AG04450 (cell line): ENCODE measurements around the gene FAM210A. TPM values are rescaled to one million over a fixed set of nuclear protein-coding genes. Genes with fewer than 3 reads are reported as not detected.

ENCODE experiments used
- CTCF ChIA-PET: fragments of 300-600, 350-600 bp; formaldehyde crosslinking; extraction: SDS; loops from one replicate; lab custom pipeline; 2022; ENCODE audit warnings: antibody characterized with exemption, inconsistent platforms; lab: Charles Lee
- POLR2A ChIA-PET: fragments of 350-600 bp; formaldehyde crosslinking; extraction: SDS; loops from one replicate; lab custom pipeline; 2021; ENCODE audit warnings: antibody characterized with exemption, inconsistent platforms; lab: Yijun Ruan, JAX
- DNase-seq: peaks from one replicate; pipeline ENCODE4 v3.0.0-alpha.2; 2011; ENCODE audit warnings: low read depth, low spot score
- H3K27ac ChIP-seq: one replicate; pipeline ENCODE4 v1.5.1; 2012; ENCODE audit warnings: low read depth, low read length, control low read depth
- H3K27me3 ChIP-seq: one replicate; pipeline ENCODE4 v1.6.0; 2012; ENCODE audit warnings: low read length; ENCODE audit not compliant: control insufficient read depth, insufficient read depth
- H3K4me3 ChIP-seq: 2 replicates; pipeline ENCODE4 v1.5.1; 2011; ENCODE audit warnings: mild to moderate bottlenecking, low read depth, low read length, control low read depth
- H3K9me3 ChIP-seq: 2 replicates; pipeline ENCODE4 v1.5.1; 2012; ENCODE audit warnings: low read length; ENCODE audit not compliant: control insufficient read depth, insufficient read depth
- polyA plus RNA-seq: library from polyadenylated mRNA; depleted of rRNA; stranded (reverse); fragments of >200 nt; gene quantifications from 2 replicates; pipeline ENCODE4 v1.2.3, GENCODE V29; 2011
- TF ChIP-seq, protein P1 (sequence below): IDR thresholded peaks from 2 replicates; pipeline ENCODE4 v1.5.1; 2011; ENCODE audit warnings: low read depth, low read length, control low read depth, inconsistent platforms

Gene FAM210A
- polyA plus RNA-seq, 1 experiment, result 12.9 TPM

DNA sequence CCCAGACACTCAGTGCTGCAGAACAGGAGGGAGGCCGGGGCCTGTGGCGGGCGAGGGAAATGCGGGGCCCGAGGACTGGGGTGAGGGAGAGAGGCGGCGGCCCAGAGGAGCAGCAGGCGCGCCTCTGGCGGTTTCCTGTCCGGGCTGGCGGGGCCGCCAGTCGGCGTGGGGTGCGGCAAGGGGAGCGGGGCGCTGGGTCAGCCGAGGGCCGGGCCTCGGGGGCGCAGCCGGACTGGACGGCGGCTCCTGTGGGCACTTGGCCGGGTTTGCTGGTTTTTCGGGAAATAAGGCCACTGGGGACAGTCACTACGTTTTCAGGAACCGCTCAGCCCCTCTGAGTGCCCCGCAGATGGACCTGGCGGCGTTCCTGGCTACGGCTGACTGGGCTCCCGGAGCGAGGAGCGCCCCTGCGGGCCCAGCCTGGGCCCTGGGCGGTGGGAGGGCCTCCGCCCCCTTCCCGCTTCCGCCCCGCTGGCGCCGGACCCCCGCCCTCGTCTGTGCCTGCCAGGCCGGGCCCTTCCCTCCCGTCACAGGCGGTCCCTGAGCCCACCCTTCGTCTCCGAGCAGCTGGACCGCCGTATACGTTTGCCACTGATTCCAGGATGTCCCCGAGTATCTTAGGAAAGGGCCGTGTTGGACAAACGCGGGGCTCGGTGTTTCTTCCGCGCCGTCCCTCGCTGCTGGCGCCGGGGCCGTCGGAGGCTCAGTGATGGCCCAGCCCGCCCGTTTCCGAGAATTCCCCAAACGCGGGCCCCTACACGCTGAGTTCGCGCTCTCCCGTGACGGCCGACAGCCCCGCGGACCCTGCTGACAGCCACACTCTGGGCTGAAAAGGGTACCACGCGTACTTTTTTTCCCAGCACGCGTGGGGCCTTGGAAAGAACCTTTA, 84.6 kb downstream of the FAM210A start:
- TF ChIP-seq, protein P1, sequence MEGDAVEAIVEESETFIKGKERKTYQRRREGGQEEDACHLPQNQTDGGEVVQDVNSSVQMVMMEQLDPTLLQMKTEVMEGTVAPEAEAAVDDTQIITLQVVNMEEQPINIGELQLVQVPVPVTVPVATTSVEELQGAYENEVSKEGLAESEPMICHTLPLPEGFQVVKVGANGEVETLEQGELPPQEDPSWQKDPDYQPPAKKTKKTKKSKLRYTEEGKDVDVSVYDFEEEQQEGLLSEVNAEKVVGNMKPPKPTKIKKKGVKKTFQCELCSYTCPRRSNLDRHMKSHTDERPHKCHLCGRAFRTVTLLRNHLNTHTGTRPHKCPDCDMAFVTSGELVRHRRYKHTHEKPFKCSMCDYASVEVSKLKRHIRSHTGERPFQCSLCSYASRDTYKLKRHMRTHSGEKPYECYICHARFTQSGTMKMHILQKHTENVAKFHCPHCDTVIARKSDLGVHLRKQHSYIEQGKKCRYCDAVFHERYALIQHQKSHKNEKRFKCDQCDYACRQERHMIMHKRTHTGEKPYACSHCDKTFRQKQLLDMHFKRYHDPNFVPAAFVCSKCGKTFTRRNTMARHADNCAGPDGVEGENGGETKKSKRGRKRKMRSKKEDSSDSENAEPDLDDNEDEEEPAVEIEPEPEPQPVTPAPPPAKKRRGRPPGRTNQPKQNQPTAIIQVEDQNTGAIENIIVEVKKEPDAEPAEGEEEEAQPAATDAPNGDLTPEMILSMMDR, result no peak
- Histone ChIP-seq H3K4me3 (0 out of 2 replicates have a peak overlapping the region, but pooled peaks have one; percentile 13), H3K27ac (no peak overlapping the region), H3K27me3 (peaks cover 21% of the 10 kb centered on the region), H3K9me3 (peaks cover 6% of the 10 kb centered on the region; the same call in 1 of the 2 replicates)
- ChIA-PET POLR2A (no interaction called here), CTCF (no interaction called here)
- DNase-seq, result no peak

DNA sequence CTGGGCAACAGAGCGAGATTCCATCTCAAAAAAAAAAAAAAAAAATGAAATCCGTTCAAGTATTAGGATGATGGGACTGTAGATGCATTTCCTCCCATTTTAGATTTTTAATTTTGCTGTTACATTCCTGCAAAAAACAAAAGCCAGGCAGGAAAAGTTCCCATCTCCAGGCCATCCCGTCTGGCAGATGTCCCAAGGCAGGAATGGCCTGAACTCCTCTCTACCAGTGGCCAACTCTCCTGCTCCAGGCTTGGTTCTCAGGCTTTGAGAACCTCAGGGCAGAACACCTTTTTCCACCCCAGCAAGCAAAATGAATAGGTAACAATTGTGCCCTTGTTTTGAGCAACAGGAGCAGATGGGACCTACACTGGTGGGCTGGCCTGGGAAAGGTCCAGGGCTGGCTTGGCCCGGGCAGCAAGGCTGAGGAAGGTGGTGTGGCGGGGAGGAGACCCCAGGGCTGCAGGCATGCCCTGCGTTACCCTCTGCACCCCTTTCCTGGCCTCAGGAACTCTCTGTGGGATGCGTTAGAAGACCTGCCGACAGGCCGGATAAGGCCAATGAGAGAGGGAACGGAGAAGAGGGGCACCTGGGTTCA, 86.0 kb downstream of the FAM210A start:
- Histone ChIP-seq H3K27ac (no peak overlapping the region), H3K27me3 (peaks cover 24% of the 10 kb centered on the region), H3K4me3 (no peak overlapping the region), H3K9me3 (peaks cover 6% of the 10 kb centered on the region; the same call in 1 of the 2 replicates)
- DNase-seq, result no peak
- TF ChIP-seq, protein P1, result no peak
- POLR2A ChIA-PET, result no interaction called here
- CTCF ChIA-PET, result no interaction called here

DNA sequence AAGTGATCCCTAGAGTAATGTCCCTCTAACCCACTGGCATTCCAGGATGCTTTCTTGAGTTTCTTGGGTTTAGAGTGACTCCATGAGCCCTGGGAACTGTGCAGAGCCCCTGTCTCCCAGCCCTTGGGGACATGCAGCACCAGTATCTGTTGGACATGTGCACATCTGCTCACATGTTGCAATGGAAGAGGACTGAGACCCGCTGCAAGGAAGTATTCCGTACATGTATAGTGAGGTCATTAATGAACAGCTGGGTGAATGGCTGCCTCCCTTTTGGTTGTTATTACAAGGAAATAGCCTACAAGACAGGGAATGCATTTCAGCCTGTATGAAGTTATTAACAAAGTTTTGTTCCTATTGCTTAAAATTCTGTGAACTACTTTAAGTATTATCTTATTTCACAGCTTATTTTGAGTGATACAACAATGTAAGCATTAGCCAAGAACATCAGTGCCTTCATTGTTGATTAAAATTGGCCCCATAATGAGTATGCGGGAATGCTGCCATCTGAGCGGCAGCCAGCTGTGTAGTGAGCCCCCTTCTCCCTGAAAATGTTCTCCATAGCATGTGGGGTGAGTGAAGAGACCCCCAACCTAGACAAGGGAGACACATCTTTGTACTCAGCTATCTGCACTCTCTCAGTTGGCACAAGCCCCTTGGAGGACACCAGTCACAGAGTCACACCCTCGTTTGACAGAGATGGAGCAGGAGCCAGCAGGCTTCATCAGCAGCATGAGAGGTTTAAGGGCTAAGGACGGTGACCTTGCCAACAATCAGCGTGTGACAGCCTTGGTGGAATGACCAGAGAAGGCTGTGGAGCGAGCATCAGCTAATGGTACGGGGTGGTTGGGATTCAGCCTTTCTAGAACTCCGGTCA, 87.4 kb downstream of the FAM210A start:
- TF ChIP-seq, protein P1, result no peak
- peaks cover 6% of the 10 kb centered on the region; the same call in 1 of the 2 replicates for H3K9me3 ChIP-seq
- POLR2A ChIA-PET, result no interaction called here
- H3K4me3 ChIP-seq, result no peak overlapping the region
- no peak for DNase-seq
- CTCF ChIA-PET, result interaction anchor here (0.6 kb wide), 1 partner anchor 67 kb away, joined by 8 read pairs; no protein-coding TSS in a partner anchor
- H3K27me3 ChIP-seq, result peaks cover 24% of the 10 kb centered on the region
- H3K27ac ChIP-seq, result no peak overlapping the region

DNA sequence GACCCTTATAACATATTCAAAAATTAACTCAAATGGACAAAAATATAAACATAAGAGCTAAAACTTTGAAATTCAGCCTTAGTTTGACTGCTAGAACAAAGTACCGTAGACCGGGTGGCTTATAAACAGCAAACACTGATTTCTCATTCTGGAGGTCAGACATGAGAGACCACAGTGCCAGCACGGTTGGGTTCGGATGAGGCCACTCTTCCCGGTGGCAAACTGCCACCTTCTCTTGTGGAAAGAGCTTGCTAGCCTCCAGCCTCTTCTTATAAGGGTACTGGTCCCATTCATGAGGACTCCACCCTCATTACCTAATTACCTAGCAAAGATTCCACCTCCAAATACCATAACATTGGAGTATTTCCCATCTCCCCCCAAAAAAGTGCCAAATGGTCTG, 91.3 kb downstream of the FAM210A start:
- peaks cover 6% of the 10 kb centered on the region; the same call in 1 of the 2 replicates for H3K9me3 ChIP-seq
- no peak overlapping the region for H3K4me3 ChIP-seq
- no peak overlapping the region for H3K27ac ChIP-seq
- TF ChIP-seq, protein P1, result no peak
- ChIA-PET CTCF (no interaction called here), POLR2A (no interaction called here)
- H3K27me3 ChIP-seq, result peaks cover 8% of the 10 kb centered on the region
- DNase-seq, result no peak
